HG03432 (cell line): ENCODE data around the gene MED12.

Source experiments
- ATAC-seq: cut with Tn5 transposase; IDR thresholded peaks from one replicate; pipeline ENCODE4 v1.9.1; 2021; ENCODE audit warnings: mild to moderate bottlenecking, moderate library complexity; ENCODE audit not compliant: unreplicated experiment

MED12 gene

DNA sequence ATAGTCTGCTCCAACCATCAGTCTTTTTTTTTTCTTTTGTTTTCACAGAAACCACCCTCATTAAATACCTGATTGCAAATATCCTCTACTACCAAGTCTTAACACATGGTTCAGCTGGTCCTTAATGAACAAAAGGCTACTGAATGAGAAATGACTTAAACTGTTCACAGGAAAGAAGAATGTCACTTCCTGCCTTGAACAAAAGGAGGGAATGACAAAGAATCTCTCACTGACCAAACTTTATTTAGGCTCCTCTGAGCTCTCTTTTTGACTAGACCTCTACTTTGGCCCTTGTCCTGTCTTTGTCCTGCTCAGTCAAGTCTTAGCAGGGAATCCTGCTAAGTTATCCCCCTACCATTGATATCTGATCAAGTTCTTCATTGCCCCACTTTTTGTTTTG is 72.9 kb downstream of the MED12 start:
- no peak for ATAC-seq
